ENCODE data around the gene OSGEP. TPM values are rescaled to one million over a fixed set of nuclear protein-coding genes. Genes with fewer than 3 reads are reported as not detected.

The OSGEP gene
- total RNA-seq, 2 experiments from 2014 or later: 76.6 to 86.6 TPM

GRCh38 chr14:20498622-20499021, 44.0 kb upstream of the OSGEP start:
- H3K36me3 ChIP-seq (ENCODE audit: insufficient read depth, low read length): no peaks in the 10 kb centered on the region
- no peak overlapping the region for H3K4me3 ChIP-seq (ENCODE audit: low read depth, low read length, poor library complexity, severe bottlenecking)
- no peaks in the 10 kb centered on the region for H3K9me2 ChIP-seq (ENCODE audit: insufficient read depth, low read length)
- H2AFZ ChIP-seq (ENCODE audit: low read length): no peak overlapping the region
- H4K20me1 ChIP-seq (ENCODE audit: insufficient read depth, low read length): no peaks in the 10 kb centered on the region
- H3K9me3 ChIP-seq (ENCODE audit: low read length): no peaks in the 10 kb centered on the region
- intact Hi-C loops (cut with micrococcal nuclease; ENCODE audit: unreplicated experiment): no loop called here
- ChIA-PET CTCF (ENCODE audit: unreplicated experiment) (no interaction called here), POLR2A (interaction anchor here (0.6 kb wide), 2 partner anchors 46 to 73 kb away, joined by 3 to 5 read pairs; no protein-coding TSS in a partner anchor)
- no peak for DNase-seq (ENCODE audit: low spot score)
- H3K4me1 ChIP-seq (ENCODE audit: insufficient read depth, low read length, poor library complexity, severe bottlenecking): no peaks in the 10 kb centered on the region
- TF ChIP-seq CTCF (conservative IDR thresholded peaks at IDR 0.05; ENCODE audit: low read length) (no peak), EZH2phosphoT487 (IDR thresholded peaks at IDR 0.05; ENCODE audit: borderline replicate concordance, low read depth, low read length) (no peak)
- no peak overlapping the region for H3K4me2 ChIP-seq (ENCODE audit: low read length)
- H3K79me2 ChIP-seq (ENCODE audit: insufficient read depth, low read depth, low read length): no peaks in the 10 kb centered on the region
- no TSS peak for BruUV-seq (replicated peaks)
- no peak overlapping the region for H3K27ac ChIP-seq (ENCODE audit: low read depth, low read length, poor library complexity, severe bottlenecking)

- H3K9me2 ChIP-seq (ENCODE audit: insufficient read depth, low read length): no peaks in the 10 kb centered on the region
- no peaks in the 10 kb centered on the region for H4K20me1 ChIP-seq (ENCODE audit: insufficient read depth, low read length)
- TF ChIP-seq EZH2phosphoT487 (IDR thresholded peaks at IDR 0.05; ENCODE audit: borderline replicate concordance, low read depth, low read length) (no peak), CTCF (conservative IDR thresholded peaks at IDR 0.05; ENCODE audit: low read length) (no peak)
- no peaks in the 10 kb centered on the region for H3K79me2 ChIP-seq (ENCODE audit: insufficient read depth, low read depth, low read length)
- no peak overlapping the region for H3K4me3 ChIP-seq (ENCODE audit: low read depth, low read length, poor library complexity, severe bottlenecking)
- no peaks in the 10 kb centered on the region for H3K36me3 ChIP-seq (ENCODE audit: insufficient read depth, low read length)
- BruUV-seq (replicated peaks): no TSS peak
- H3K4me2 ChIP-seq (ENCODE audit: low read length): no peak overlapping the region
- POLR2A ChIA-PET: interaction anchor here (0.6 to 0.7 kb wide), 2 partner anchors 14 to 363 kb away, joined by 3 to 6 read pairs; no protein-coding TSS in a partner anchor
- intact Hi-C loops (cut with micrococcal nuclease; ENCODE audit: unreplicated experiment): no loop called here
- H3K4me1 ChIP-seq (ENCODE audit: insufficient read depth, low read length, poor library complexity, severe bottlenecking): no peaks in the 10 kb centered on the region
- no peak for DNase-seq (ENCODE audit: low spot score)
- no peak overlapping the region for H3K27ac ChIP-seq (ENCODE audit: low read depth, low read length, poor library complexity, severe bottlenecking)
- H2AFZ ChIP-seq (ENCODE audit: low read length): no peak overlapping the region
- H3K9me3 ChIP-seq (ENCODE audit: low read length): no peaks in the 10 kb centered on the region
- CTCF ChIA-PET (ENCODE audit: unreplicated experiment): no interaction called here
These were observed 40.5 kb upstream of the OSGEP start for GRCh38 chr14:20494935-20495766.

GRCh38 chr14:20493634-20494033, 39.0 kb upstream of the OSGEP start:
- BruUV-seq (replicated peaks): no TSS peak
- Histone ChIP-seq H3K9me2 (ENCODE audit: insufficient read depth, low read length) (no peaks in the 10 kb centered on the region), H3K36me3 (ENCODE audit: insufficient read depth, low read length) (no peaks in the 10 kb centered on the region), H3K4me3 (ENCODE audit: low read depth, low read length, poor library complexity, severe bottlenecking) (no peak overlapping the region), H4K20me1 (ENCODE audit: insufficient read depth, low read length) (no peaks in the 10 kb centered on the region), H2AFZ (ENCODE audit: low read length) (no peak overlapping the region), H3K9me3 (ENCODE audit: low read length) (no peaks in the 10 kb centered on the region), H3K4me1 (ENCODE audit: insufficient read depth, low read length, poor library complexity, severe bottlenecking) (no peaks in the 10 kb centered on the region), H3K79me2 (ENCODE audit: insufficient read depth, low read depth, low read length) (no peaks in the 10 kb centered on the region), H3K27ac (ENCODE audit: low read depth, low read length, poor library complexity, severe bottlenecking) (no peak overlapping the region), H3K4me2 (ENCODE audit: low read length) (no peak overlapping the region)
- DNase-seq (ENCODE audit: low spot score): no peak
- intact Hi-C loops (cut with micrococcal nuclease; ENCODE audit: unreplicated experiment): no loop called here
- CTCF ChIA-PET (ENCODE audit: unreplicated experiment): no interaction called here
- POLR2A ChIA-PET: interaction anchor here (0.6 kb wide), 1 partner anchor 147 kb away, joined by 3 read pairs; no protein-coding TSS in a partner anchor
- no peak for TF ChIP-seq CTCF (conservative IDR thresholded peaks at IDR 0.05; ENCODE audit: low read length)
- TF ChIP-seq EZH2phosphoT487 (IDR thresholded peaks at IDR 0.05; ENCODE audit: borderline replicate concordance, low read depth, low read length): no peak
